ENCODE measurements around the gene HNRNPH2.

The HNRNPH2 gene

DNA sequence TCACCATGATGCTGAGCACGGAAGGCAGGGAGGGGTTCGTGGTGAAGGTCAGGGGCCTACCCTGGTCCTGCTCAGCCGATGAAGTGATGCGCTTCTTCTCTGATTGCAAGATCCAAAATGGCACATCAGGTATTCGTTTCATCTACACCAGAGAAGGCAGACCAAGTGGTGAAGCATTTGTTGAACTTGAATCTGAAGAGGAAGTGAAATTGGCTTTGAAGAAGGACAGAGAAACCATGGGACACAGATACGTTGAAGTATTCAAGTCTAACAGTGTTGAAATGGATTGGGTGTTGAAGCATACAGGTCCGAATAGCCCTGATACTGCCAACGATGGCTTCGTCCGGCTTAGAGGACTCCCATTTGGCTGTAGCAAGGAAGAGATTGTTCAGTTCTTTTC lies 4.0 kb downstream of the HNRNPH2 start:
- peaks cover 15% of the 10 kb centered on the region for H3K4me1 ChIP-seq (ENCODE audit: low read length)
- TF ChIP-seq EZH2phosphoT487 (IDR thresholded peaks at IDR 0.05; ENCODE audit: low read length), result no peak
- no peak for TF ChIP-seq EZH2 (optimal IDR thresholded peaks at IDR 0.05; ENCODE audit: low read depth, low read length)
- TF ChIP-seq, protein P1, sequence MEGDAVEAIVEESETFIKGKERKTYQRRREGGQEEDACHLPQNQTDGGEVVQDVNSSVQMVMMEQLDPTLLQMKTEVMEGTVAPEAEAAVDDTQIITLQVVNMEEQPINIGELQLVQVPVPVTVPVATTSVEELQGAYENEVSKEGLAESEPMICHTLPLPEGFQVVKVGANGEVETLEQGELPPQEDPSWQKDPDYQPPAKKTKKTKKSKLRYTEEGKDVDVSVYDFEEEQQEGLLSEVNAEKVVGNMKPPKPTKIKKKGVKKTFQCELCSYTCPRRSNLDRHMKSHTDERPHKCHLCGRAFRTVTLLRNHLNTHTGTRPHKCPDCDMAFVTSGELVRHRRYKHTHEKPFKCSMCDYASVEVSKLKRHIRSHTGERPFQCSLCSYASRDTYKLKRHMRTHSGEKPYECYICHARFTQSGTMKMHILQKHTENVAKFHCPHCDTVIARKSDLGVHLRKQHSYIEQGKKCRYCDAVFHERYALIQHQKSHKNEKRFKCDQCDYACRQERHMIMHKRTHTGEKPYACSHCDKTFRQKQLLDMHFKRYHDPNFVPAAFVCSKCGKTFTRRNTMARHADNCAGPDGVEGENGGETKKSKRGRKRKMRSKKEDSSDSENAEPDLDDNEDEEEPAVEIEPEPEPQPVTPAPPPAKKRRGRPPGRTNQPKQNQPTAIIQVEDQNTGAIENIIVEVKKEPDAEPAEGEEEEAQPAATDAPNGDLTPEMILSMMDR (IDR thresholded peaks at IDR 0.05; ENCODE audit: low read length), result no peak
- H3K79me2 ChIP-seq (ENCODE audit: low read length), result peaks cover 55% of the 10 kb centered on the region
- H3K27me3 ChIP-seq (replicated peaks; ENCODE audit: insufficient read depth, low read length), result no peaks in the 10 kb centered on the region
- no peak overlapping the region for H3K4me2 ChIP-seq (ENCODE audit: low read depth, low read length)
- H3K4me3 ChIP-seq (ENCODE audit: low read length), result no peak overlapping the region
- H3K27ac ChIP-seq (ENCODE audit: low read length), result no peak overlapping the region
- H3K9me2 ChIP-seq (replicated peaks; ENCODE audit: insufficient read depth, low read length), result no peaks in the 10 kb centered on the region
- no peaks in the 10 kb centered on the region for H4K20me1 ChIP-seq (ENCODE audit: insufficient read depth, low read length)
- peaks cover 6% of the 10 kb centered on the region for H3F3A ChIP-seq (ENCODE audit: insufficient read depth, low read length)
- no peaks in the 10 kb centered on the region for H3K36me3 ChIP-seq (replicated peaks; ENCODE audit: insufficient read depth, low read length)
- DNase-seq, result no peak
- H2AFZ ChIP-seq (ENCODE audit: low read length), result no peak overlapping the region
- H3K9me3 ChIP-seq (replicated peaks; ENCODE audit: insufficient read depth, low read length), result no peaks in the 10 kb centered on the region
- no peak overlapping the region for H3K9ac ChIP-seq (ENCODE audit: low read length)

DNA sequence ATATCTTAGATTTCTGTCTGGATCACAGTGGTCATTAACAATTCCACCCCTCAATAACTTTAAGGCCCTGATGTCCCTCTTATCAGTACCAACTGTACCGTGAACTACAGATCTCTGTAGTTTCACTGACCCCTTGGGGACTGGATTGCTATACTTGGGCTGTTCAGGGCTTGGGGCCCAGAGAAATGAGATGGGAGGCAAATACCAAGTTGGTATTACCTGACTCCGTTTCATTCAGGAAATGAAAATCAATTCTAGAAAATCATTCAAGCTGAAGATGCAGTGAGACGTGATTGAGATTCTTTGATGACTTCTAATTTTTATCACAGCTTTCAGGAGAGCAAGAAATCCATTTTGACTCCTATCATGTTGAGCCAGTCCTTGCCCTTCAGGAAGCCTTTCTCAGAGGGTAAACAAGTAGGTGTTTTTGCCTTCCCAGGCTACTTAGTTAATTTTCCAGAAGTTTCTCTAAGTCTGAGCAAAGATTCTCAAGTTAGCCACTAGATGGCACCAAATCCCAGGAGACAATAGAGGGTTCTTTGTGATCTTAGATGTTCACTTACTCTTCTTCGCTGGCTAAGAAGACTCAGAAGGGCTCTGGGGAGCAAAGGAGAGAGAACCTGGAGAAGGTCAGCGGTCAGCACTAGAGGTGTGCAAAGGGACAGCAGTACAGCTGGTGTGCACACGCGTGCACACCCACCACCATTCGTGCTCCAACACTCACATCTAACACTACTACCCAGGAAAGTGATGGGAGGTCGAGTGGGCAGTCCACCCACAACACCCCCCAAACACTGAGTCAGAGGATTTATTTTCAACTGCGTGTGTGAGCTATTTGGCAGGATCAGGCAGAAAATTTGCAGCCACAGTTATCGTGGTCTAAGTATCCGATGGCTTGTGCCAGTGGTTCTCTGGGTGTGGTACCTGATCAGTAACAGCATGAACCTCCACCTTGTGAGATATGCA lies 7.4 kb downstream of the HNRNPH2 start:
- Histone ChIP-seq H3K4me1 (ENCODE audit: low read length) (peaks cover 12% of the 10 kb centered on the region), H3K27ac (ENCODE audit: low read length) (peak overlapping the region; percentile 30; the same call in 1 of the 2 replicates), H3K9me2 (replicated peaks; ENCODE audit: insufficient read depth, low read length) (no peaks in the 10 kb centered on the region), H4K20me1 (ENCODE audit: insufficient read depth, low read length) (no peaks in the 10 kb centered on the region), H3K9ac (ENCODE audit: low read length) (no peak overlapping the region), H3K27me3 (replicated peaks; ENCODE audit: insufficient read depth, low read length) (no peaks in the 10 kb centered on the region), H3K36me3 (replicated peaks; ENCODE audit: insufficient read depth, low read length) (no peaks in the 10 kb centered on the region), H3K4me2 (ENCODE audit: low read depth, low read length) (peak overlapping the region; percentile 17; the same call in 1 of the 2 replicates), H3K79me2 (ENCODE audit: low read length) (peaks cover 25% of the 10 kb centered on the region), H3F3A (ENCODE audit: insufficient read depth, low read length) (no peaks in the 10 kb centered on the region), H3K9me3 (replicated peaks; ENCODE audit: insufficient read depth, low read length) (no peaks in the 10 kb centered on the region), H3K4me3 (ENCODE audit: low read length) (no peak overlapping the region), H2AFZ (ENCODE audit: low read length) (peak overlapping the region; percentile 17; the same call in 1 of the 2 replicates)
- TF ChIP-seq EZH2 (optimal IDR thresholded peaks at IDR 0.05; ENCODE audit: low read depth, low read length), result no peak
- no peak for TF ChIP-seq EZH2phosphoT487 (IDR thresholded peaks at IDR 0.05; ENCODE audit: low read length)
- TF ChIP-seq, protein P1 (IDR thresholded peaks at IDR 0.05; ENCODE audit: low read length), result peak; percentile 83
- DNase-seq, result peak; percentile 69

DNA sequence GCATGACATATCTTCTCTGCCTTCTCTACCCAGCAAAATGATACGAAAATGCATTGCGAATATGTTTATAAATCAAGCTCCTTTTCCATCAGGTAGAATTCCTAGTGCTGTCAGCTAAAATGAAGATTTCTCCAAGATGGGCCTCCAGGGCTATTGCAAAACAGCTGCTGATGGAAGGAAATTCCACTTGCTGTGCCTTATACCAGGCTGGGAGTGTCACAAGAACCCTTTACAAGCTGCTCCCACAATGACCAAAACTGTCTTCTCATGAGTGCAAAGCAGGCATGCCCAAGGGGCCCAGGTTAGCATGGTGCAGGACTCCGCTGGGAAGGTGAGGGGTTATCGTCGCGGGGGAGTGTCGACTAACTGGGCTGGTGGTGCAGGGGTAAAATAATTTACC lies 8.7 kb downstream of the HNRNPH2 start:
- H4K20me1 ChIP-seq (ENCODE audit: insufficient read depth, low read length), result no peaks in the 10 kb centered on the region
- H3K9ac ChIP-seq (ENCODE audit: low read length), result no peak overlapping the region
- no peak overlapping the region for H3K4me2 ChIP-seq (ENCODE audit: low read depth, low read length)
- H2AFZ ChIP-seq (ENCODE audit: low read length), result no peak overlapping the region
- H3K27ac ChIP-seq (ENCODE audit: low read length), result no peak overlapping the region
- H3K4me3 ChIP-seq (ENCODE audit: low read length), result no peak overlapping the region
- H3K4me1 ChIP-seq (ENCODE audit: low read length), result peaks cover 12% of the 10 kb centered on the region
- H3K36me3 ChIP-seq (replicated peaks; ENCODE audit: insufficient read depth, low read length), result no peaks in the 10 kb centered on the region
- H3K9me2 ChIP-seq (replicated peaks; ENCODE audit: insufficient read depth, low read length), result no peaks in the 10 kb centered on the region
- H3F3A ChIP-seq (ENCODE audit: insufficient read depth, low read length), result no peaks in the 10 kb centered on the region
- DNase-seq, result no peak
- no peaks in the 10 kb centered on the region for H3K27me3 ChIP-seq (replicated peaks; ENCODE audit: insufficient read depth, low read length)
- peaks cover 14% of the 10 kb centered on the region for H3K79me2 ChIP-seq (ENCODE audit: low read length)
- H3K9me3 ChIP-seq (replicated peaks; ENCODE audit: insufficient read depth, low read length), result no peaks in the 10 kb centered on the region
- no peak for TF ChIP-seq EZH2 (optimal IDR thresholded peaks at IDR 0.05; ENCODE audit: low read depth, low read length)
- TF ChIP-seq, protein P1 (IDR thresholded peaks at IDR 0.05; ENCODE audit: low read length), result no peak
- no peak for TF ChIP-seq EZH2phosphoT487 (IDR thresholded peaks at IDR 0.05; ENCODE audit: low read length)

All from MM.1S (cell line).